Measurements from ENCODE around the gene GALNT13.

The GALNT13 gene

DNA sequence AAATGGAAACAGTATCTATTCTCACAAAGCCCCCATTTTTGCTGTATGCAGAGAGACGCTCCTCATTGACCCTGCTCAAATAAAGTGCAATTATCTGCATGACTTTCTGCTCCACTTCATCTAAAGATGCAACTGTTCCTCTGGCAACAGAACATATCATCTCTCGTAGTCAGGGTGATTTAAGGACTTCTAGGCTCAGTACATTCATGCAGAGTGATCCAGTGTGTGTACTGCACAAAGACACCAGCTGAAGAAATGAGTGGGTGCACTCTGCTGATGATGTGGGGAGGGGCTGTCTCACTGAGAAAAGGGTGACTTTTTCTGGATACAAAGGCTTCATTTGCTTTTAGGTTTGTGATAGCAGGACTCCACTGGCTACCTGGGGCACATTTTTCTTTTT is 355.2 kb downstream of the GALNT13 start:
- DNase-seq (ENCODE audit: low read depth): no peak

DNA sequence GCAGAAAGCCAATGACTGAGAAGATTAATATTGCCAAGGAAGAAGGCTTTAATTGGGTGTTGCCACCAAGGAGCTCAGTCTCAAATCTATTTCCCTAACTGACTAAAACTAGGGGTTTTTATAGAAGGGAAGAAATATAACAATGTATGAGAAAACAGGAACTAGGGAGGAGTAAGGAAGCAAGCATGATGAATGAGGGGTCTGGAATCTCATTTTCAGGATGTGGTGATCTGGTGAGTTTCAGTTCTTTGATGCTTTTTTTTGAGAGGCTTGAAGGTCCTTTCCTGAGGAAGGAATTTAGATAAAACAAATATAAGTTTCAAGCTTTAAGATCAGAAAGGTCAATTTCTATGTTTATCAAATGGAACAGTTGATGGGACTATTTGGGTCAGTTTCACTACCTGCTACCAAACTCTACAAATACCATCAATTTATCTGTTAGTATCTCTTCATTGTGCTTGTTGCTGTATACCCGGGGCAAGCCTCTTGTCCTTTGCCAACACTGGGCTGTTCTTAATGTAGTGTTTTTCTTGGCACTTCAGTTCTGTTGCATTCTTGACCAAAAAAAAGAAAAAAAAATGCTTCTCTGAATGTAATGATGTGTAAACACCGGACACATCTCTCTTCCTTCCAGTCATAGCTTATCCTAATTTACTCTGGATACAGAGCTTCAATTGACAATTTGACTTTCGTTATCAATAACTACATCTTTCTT is 357.0 kb downstream of the GALNT13 start:
- DNase-seq (ENCODE audit: low read depth): no peak

DNA sequence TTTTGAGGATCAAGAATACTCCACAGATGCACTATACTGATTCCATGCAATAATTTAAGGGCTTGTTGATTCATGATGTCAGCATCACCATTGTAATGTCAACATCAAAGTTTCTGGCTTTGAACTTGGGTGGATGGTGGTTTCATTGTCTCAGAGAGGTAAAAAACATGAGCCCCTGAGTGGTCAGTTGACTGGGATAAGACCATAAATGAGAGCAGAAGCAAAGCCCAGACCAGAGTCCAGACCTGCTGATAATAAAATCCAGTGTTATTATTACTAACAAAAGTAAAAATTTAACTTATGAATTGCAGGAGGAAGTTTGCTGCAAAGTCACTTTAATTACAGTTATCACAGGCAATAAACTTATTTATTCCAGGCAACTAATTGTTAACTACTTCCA is 358.2 kb downstream of the GALNT13 start:
- no peak for DNase-seq (ENCODE audit: low read depth)

DNA sequence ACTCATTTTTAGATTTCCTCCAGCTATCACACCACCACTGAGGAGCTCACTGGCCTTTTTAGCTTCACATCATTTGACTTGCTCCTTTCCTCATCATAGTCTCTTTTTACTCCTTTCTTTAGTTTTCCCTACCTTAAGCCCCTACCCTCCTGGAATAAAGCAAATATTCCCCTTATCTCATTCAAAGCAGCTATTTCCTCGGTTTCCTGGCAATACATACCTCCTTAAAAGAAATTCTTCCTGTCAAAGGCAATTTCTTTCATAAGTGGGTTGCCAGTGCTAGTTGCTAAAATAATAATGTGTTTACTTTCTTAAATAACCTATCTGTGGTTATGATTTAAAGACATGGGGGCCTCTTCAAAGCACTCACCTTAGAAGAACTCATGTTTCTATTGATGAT is 359.3 kb downstream of the GALNT13 start:
- DNase-seq (ENCODE audit: low read depth): no peak

DNA sequence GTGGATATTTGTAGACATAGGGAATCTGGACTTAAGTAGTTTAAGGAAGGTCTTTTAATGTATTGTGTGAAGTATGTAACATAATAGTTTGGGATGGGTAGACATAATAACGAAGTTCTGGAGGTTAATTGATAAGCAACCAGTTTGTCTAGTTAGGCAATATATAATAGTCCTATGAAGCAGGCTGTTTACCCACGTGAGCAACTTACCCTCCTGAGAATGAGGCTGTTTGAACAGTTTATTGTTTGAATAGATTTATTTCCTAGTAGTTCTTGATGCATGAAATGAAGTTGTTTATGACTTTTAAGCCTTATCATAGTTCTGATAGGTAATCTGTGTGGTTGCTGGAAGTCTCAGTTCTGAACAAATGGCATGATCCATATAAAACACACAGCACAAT is 361.5 kb downstream of the GALNT13 start:
- DNase-seq (ENCODE audit: low read depth): no peak

DNA sequence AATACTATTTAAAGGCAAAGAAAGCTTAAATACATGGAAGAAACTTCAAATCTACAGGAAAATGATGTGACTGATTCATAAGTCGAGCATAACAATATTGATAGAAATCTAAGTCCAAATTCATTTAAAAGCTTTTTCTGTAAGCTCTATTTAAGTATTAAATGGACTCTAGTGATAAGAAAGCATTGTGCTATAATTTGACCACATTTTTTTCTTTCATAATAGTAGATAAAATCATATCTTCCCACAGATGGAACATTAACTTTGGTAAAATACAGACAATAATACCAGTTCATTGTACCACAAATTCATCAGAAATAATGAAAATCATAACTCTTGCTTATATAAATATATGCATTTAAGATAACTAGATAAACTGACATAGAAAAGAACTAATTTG is 366.5 kb downstream of the GALNT13 start:
- no peak for DNase-seq (ENCODE audit: low read depth)

DNA sequence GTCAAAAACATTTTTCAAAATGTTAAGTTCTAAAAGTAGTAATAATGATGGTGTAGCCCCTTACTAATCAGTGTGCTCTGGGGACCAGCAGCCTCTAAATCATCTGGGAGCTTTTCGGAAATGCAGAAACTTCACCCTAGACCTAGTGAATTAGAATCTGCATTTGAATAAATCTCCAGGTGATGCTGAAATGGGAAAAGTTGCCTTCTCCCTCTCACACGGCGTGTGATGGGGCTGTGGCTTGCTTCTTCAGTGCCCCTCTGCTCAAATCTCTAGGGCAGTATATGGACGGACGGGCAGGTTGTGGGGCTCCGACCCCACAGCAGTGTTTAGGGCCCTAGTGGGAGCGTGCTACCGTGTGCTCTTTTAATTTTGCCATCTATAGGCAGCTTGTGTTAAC is 368.6 kb downstream of the GALNT13 start:
- no peak for DNase-seq (ENCODE audit: low read depth)

DNA sequence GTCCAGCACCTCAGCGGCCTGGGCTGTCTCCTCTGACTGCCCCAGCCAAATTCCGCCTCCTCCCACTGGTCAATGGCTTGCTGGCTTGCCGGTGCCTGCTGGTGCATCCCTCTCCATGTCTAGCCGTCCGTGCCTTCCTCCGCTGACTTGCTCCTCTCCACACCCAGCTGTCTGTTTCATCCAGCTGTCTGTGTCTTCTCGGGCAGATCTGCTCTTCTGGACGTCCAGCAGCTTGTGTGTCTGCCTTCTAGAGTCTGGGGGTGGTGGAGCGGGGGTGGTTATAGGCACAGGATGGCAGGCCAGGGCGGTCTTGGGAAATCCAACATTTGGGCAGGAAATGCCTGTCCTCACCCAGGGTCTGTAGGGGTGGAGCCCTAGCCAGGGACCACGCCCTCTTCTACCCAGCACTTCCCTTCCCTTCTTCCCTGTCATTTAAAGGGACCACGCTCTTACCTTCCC is 369.2 kb downstream of the GALNT13 start:
- DNase-seq (ENCODE audit: low read depth): no peak

DNA sequence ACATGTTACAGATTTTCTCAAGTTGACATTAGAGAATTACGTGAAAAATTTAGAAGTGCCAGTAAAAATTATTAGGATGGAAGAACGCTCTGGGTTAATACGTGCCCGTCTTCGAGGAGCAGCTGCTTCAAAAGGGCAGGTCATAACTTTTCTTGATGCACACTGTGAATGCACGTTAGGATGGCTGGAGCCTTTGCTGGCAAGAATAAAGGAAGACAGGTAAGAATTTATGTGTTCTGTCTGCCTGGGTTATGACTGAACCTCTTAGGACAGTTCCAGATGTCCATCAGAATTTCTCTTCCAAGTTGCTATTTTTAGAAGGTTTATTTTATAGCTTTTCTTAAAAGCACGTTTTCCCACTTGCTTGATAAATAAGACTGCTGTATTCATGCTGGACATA is 371.0 kb downstream of the GALNT13 start:
- DNase-seq (ENCODE audit: low read depth): no peak

DNA sequence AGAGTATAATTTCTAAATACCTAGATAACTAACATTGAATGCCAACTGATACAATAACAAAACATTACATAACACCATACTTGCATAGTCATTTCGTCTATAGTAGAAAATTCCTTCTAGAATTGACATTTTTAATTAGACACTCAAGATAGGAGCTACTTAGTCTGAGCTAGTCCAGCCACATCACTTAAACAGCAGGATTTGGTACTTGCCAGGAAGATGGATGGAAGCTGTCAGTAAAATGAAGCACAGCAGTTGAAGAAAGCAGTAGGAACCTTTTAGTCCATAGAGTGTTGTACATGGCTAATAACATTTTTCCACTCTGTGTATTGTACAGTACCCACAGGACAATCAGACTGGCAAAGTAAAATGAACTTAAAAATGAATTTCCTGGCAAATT is 372.0 kb downstream of the GALNT13 start:
- no peak for DNase-seq (ENCODE audit: low read depth)

DNA sequence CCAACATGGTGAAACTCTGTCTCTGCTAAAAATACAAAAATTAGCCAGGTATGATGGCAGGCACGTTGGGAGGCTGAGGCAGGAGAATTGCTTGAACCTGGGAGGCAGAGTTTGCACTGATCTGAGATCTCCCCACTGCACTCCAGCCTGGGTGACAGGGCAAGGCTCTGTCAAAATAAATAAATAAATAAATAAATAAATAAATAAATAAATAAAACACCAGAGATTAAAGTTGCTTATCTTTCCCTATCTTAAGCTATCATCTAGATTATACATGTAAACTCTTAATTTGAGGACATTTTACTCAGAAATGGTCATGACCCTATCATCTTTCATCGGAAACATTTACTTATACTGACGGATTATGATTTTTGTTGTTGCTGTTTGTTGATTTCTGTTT is 373.2 kb downstream of the GALNT13 start:
- no peak for DNase-seq (ENCODE audit: low read depth)

DNA sequence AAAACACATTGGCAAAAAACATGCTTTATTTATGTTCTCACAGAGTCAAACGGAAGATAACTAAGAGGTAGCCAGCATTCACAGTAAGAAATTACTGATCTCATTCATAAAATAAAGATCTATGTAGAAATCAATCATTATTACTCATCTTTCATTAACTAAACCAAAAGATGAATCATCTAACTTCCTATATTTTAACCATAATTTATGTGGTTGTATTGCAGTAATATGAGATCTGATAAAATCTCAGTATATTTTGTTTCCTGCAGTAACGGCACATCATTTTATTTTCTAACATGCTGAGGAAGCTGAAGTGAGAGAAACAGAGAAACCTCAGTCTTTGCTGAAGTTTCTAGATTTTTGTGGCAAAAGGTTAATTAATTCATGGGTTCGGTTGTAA is 375.8 kb downstream of the GALNT13 start:
- DNase-seq (ENCODE audit: low read depth): no peak

DNA sequence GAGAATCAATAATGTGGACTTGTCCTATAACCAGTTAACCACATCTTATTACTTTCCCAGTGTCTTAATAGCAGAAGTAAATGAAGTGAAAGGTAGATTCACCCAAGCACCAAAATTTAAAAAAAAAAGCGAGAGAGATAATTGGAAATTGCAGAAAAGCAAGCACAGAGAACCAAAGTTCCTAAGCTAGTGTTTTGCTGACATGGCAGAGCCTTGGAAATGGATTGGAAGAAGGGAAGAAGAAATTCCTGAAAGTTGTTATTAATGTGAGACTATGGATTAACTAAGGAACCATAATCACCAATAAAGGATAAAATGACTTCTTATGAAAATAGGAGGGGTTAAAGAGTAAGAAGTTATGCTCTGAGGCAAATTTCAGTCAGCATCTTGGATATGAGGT is 384.4 kb downstream of the GALNT13 start:
- no peak for DNase-seq (ENCODE audit: low read depth)

DNA sequence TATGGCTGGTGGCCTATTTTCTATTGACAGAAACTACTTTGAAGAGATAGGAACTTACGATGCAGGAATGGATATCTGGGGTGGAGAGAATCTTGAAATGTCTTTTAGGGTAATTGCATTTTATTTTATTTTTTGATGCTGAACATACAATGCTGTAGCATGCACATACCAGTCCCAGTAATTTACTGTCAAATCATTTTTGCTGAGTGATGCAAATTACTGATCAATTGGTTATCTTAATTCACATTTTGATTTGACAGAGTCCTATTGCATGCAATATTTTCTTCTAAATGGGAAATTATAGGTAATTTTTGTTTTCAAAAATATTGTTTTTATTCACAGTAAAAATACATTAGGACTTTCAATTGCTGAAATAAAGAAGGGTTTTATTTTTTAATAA is 387.3 kb downstream of the GALNT13 start:
- no peak for DNase-seq (ENCODE audit: low read depth)

DNA sequence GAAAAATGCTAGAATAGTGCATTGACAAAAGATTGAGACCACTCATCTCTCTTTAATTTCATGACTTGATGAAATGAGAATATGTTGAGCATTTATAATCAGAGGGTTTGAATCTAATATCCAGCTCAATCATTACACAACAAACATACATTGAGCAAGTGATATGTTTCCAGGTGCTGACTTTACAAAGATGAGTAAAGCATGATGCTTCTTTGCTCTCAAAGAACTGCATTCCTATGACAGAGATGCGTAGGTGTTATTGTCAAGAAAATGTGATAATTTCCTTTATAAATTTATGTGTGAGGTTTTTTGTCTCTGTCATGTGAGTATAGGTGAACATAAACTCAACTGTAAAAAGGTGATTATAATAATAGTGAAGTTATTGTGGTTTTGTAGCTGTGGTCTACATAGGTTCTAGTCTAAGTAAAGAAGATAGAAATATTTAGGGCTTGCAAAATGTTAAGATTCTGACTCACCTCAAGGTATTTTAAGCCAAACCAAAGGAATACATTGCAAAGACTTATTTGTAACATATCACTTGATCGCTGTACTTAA is 389.8 kb downstream of the GALNT13 start:
- DNase-seq (ENCODE audit: low read depth): no peak

DNA sequence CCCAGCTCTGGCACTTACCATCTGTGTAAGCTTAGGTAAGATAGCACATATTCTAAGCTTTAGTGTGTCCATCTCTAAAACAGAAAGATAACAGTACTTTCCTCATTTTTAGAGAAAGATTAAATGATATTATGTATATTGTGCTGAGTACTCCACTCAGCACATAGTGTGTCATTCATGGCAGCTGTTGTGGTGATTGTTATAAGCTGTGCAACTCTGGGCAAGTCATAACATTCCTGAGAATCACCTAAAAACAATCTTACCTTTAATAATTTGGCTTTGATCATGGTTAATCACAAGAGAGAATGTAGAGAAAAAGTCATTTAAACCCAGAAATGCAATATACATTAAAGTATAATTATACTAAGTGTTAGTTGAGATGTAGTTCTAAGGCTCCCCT is 391.5 kb downstream of the GALNT13 start:
- DNase-seq (ENCODE audit: low read depth): no peak

DNA sequence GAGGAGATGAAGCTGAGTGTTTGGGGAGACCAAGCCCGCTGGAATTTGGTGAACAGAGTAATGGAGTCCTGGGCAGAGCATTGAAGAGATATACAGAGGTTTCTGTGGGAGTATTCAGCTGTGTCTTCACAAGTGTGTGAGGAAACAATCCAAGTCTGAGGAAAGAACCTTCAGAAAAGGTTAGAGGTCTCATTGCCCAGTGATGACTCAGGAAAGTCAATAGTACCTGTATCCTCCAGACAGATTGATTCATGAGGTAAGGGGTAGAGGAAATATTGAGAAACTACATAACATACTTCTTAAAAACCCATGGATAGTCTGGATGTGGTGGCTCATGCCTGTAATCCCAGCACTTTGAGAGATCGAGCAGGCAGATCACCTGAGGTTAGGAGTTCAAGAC is 392.3 kb downstream of the GALNT13 start:
- no peak for DNase-seq (ENCODE audit: low read depth)

DNA sequence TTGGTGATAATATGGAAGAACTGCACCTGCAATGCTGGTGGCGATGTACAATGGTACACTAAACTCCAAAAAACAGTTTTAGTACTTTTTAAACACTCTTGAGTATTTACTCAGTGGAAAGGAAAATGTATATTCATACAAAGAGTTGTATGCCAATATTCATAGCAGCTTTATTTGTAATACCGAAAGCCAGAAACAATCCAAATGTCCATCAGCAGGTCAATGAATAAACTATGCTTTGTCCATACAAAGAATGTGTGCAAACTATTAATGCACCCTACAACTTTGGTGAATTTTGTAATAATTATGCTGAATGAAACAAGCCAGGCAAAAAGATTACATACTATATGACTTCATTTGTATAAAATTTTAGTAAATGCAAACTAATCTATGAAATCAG is 396.3 kb downstream of the GALNT13 start:
- DNase-seq (ENCODE audit: low read depth): no peak

DNA sequence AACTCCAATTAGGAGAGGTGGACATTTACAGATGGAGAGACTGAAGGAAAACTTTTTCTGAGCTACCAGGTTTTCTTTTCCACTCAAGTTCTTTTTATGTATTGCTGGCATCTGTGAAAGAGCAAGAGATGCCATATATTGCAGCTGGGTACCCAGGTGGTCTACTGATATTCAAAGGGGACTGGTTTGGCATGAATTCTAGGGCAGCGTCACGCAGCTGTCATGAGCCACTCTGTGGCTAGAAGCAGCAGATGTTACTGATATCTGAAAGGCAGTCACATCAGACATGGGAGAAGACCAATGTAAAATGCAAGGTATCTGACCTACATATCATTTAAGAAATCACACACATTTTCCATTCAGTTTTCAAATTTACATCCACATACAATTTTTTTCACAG is 408.8 kb downstream of the GALNT13 start:
- no peak for DNase-seq (ENCODE audit: low read depth)

DNA sequence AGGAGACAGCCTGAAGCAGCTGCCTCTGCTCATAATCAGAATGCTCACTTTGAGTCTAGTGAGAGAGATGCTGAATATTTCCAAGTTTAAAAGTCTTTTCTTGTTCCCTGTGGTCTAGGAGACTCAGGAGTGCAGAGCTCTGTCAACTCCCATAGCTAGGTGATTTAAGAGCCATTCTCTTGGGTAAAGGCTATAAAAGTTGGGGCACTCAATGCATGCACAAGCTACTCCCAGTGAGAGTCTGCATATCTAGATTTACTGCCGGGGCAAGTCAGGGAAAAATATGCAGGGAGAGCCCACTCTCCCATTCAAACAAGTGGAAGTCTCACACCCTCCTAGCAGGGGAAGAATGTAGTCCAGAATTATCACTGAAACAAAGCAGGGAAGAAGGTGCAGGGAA is 418.1 kb downstream of the GALNT13 start:
- no peak for DNase-seq (ENCODE audit: low read depth)

DNA sequence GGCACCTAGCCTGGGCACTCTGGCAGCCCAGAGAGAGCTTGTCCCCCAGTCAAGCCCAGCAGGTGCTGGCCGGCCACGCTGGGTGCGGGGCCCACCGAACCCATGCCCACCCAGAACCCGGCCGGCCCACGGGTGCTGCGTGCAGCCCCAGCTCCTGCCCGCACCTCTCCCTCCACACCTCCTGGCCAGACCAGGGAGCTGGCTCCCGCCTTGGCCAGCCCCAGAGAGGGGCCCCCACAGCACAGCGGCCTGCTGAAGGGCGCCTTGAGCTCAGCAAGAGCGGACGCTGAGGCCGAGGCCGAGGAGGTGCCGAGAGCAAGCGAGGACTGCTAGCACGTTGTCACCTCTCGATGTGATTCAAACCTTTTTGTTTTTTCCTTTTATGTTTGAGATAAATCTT is 419.8 kb downstream of the GALNT13 start:
- DNase-seq (ENCODE audit: low read depth): no peak

DNA sequence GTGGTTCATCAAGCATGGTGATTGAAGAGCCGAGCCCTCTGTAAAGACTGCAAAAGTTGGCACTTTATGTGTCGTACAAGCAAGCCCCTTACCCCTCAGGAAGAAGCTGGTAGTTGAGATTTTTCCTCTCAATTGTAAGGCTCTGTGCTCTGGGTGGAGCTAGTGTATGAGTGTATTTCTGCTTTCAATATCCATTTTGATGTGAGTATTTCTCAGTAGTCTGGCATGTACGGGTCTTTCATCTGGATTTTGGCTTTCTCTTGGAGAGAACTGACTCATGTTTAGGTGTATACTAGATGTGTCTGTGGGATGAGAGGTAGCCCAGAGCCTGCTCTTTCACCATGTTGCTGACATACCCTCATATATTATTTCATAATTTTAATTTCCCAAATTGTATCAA is 420.2 kb downstream of the GALNT13 start:
- DNase-seq (ENCODE audit: low read depth): no peak

DNA sequence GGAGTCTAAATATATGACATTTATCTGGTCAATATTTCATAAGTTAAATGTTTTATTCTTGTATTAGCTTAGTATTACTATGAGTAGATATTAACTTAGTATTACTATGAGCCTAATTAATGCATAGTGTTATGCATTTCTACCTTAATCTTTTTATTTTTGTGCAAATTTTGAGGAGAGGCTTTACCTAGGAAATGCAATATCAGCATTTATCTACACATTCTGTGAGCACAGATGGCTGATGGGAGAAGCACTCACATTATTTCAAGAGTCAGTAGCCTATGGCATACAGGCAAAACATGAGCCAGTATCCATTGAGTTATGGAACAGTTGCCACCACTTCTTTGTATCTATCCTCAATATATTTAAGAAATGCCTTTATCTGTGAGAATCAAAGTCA is 422.1 kb downstream of the GALNT13 start:
- DNase-seq (ENCODE audit: low read depth): no peak

DNA sequence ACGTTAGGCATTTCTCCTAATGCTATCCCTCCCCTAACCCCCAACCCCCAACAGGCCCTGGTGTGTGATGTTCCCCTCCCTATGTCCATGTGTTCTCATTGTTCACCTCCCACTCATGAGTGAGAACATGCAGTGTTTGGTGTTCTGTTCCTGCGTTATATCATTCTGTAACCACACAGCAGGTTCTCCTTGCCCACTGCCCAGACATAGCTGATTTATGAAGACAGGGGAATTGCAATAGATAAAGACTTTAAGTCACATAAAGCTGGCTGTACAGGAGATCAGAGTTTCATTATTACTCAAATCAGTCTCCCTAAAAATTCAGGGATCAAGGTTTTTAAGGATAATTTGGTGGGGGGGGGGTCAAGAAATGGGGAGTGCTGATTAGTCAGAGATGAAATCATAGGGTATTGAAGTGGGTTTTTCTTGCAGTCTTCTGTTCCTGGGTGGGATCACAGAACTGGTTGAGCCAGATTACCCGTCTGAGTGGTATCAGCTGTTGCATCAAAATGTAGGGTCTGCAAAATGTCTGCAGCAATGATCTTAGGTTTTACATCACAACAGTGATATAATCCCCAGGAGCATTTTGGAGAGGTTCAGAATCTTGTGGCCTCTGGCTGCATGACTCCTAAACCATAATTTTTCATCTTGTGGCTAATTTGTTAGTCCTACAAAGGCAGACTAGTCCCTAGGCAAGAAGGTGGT is 434.7 kb downstream of the GALNT13 start:
- no peak for DNase-seq (ENCODE audit: low read depth)
